Measurements from ENCODE around the gene DNAJC10.

Gene DNAJC10

DNA sequence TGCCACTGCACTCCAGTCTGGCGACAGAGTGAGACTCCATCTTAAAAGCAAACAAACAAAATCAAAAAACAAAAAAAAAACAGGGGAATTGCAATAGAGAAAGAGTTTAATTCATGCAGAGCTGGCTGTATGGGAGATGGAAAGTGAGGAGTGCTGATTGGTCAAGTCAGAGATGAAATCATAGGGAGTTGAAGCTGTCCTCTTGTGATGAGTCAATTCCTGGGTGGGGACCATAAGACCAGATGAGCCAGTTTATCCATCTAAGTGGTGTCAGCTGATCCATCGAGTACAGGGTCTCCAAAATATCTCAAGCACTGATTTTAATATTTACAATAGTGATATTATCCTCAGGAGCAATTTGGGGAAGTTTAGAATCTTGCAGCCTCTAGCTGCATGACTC is 105.1 kb downstream of the DNAJC10 start:
- no peaks in the 10 kb centered on the region for H3K4me1 Mint-ChIP-seq (ENCODE audit: low read depth)
- no peaks in the 10 kb centered on the region for H3K27me3 Mint-ChIP-seq
- H3K9me3 Mint-ChIP-seq: no peaks in the 10 kb centered on the region
- no peak overlapping the region for H3K4me3 Mint-ChIP-seq
- H3K36me3 Mint-ChIP-seq (ENCODE audit: low read depth): no peaks in the 10 kb centered on the region
- intact Hi-C loops (cut with micrococcal nuclease): no loop called here
- no peak overlapping the region for H3K27ac Mint-ChIP-seq

DNA sequence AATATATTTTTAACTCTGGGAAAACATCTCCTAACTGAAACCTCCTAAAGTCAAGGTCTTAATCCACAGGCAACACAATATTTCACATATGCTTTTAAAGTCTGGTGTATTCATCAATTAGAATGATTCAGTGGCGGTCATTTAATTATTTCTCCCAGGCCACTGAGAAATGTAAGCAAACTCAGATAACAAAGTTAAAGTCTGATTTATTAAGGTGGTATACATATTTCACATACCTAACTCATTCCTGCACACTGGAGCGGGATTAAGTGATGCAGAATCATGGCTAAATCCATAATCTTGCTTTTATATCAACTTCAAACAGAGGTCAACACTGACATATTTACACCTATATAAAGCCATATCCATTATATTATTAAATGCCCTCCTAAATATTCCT is 106.7 kb downstream of the DNAJC10 start:
- H3K27me3 Mint-ChIP-seq: no peaks in the 10 kb centered on the region
- H3K36me3 Mint-ChIP-seq (ENCODE audit: low read depth): no peaks in the 10 kb centered on the region
- no peak overlapping the region for H3K4me3 Mint-ChIP-seq
- H3K27ac Mint-ChIP-seq: no peak overlapping the region
- H3K4me1 Mint-ChIP-seq (ENCODE audit: low read depth): no peaks in the 10 kb centered on the region
- H3K9me3 Mint-ChIP-seq: no peaks in the 10 kb centered on the region
- intact Hi-C loops (cut with micrococcal nuclease): no loop called here

DNA sequence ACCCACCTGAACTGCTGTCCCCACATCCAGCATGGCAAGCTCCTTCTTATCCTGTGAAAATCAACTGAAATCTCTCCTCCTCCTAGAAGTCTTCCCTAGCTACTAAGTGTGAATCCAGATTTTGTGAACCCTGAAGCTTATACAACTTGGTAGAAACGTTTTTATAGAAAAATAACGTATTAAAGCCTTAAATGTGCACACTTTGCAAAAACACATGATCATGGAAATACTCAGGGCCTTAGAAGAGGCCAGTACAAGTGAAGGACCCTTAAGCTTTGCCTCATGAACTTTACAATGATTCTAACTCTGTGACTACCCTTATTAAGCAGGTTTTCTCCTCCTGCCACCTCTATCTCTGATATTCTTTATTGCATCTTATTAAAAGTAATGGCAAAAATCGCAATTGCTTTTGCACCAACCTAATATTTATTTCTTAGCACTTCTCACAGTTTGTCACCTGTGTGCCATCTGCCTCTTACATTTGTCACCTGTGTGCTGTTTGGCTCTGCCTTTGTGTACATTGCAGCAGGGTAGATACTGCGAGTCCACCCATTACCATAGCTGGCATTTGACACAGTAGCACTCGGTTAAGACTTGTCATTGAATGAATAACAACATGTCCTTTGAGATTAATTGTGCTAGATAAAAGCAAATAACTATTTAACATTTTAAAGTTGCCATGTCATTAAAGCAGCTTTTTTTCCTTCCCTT is 108.2 kb downstream of the DNAJC10 start:
- no peaks in the 10 kb centered on the region for H3K9me3 Mint-ChIP-seq
- intact Hi-C loops (cut with micrococcal nuclease): no loop called here
- no peak overlapping the region for H3K27ac Mint-ChIP-seq
- H3K4me3 Mint-ChIP-seq: no peak overlapping the region
- no peaks in the 10 kb centered on the region for H3K4me1 Mint-ChIP-seq (ENCODE audit: low read depth)
- H3K36me3 Mint-ChIP-seq (ENCODE audit: low read depth): no peaks in the 10 kb centered on the region
- H3K27me3 Mint-ChIP-seq: no peaks in the 10 kb centered on the region

DNA sequence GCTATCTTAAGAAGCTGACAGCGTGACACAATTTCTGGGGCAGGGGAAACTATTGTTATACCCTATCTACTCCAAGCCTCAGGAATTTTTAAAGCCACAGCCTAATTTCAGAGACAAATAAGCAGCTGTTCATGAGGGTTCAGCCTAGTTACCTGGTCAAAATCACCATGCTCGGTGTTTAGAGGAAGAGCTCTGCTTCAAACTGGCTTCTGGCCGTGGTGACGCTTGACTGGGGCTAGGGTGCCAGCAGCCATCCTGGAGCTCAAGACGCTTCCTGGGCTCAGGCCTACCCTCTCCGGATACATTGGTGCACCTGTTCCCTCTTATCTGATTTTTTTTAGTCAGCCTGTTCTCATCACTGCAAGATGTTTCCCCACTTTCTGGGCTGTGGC is 108.7 kb downstream of the DNAJC10 start:
- H3K27me3 Mint-ChIP-seq: no peaks in the 10 kb centered on the region
- no peaks in the 10 kb centered on the region for H3K36me3 Mint-ChIP-seq (ENCODE audit: low read depth)
- H3K4me3 Mint-ChIP-seq: no peak overlapping the region
- H3K9me3 Mint-ChIP-seq: no peaks in the 10 kb centered on the region
- H3K27ac Mint-ChIP-seq: no peak overlapping the region
- H3K4me1 Mint-ChIP-seq (ENCODE audit: low read depth): no peaks in the 10 kb centered on the region
- intact Hi-C loops (cut with micrococcal nuclease): no loop called here

DNA sequence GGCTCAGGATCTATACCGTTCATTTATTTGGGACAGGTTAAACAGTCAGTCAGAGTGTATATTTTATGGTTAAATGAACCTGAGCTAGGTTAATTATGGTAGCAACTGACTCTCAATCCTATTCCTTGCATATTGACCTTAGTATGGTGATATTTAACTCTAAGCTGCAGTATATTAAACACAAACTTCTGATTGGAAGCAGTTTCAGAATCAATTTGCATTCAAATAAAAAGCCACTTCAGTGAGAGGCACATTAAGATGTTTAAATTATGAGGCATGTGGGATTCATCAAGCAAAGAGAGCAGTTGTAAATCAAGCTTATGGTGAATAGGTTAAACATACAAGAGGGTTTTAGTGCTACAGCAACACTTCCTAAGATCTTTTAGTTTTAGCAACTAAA is 110.0 kb downstream of the DNAJC10 start:
- Mint-ChIP-seq H3K9me3 (no peaks in the 10 kb centered on the region), H3K4me3 (no peak overlapping the region), H3K4me1 (ENCODE audit: low read depth) (no peaks in the 10 kb centered on the region), H3K27ac (no peak overlapping the region), H3K36me3 (ENCODE audit: low read depth) (no peaks in the 10 kb centered on the region), H3K27me3 (no peaks in the 10 kb centered on the region)
- intact Hi-C loops (cut with micrococcal nuclease): no loop called here

DNA sequence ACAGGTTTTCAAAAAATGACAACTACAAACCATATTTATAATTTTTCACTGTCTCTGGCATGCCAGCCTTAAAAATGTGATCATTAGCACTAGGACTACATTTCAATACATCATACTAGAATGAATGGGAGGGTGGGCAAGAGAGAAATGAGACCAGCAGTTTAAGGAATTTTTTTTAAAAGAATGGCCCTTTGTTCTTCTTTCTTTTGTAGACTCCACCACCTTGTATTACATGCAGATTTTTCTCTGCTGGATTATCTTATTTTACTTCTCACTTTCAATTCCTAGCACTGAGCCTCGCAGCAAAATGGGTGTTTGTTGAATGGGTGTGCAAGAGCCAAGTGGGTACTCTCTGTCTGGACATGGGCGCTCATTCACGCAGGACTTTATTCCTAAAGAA is 110.4 kb downstream of the DNAJC10 start:
- intact Hi-C loops (cut with micrococcal nuclease): no loop called here
- Mint-ChIP-seq H3K36me3 (ENCODE audit: low read depth) (no peaks in the 10 kb centered on the region), H3K9me3 (no peaks in the 10 kb centered on the region), H3K27ac (no peak overlapping the region), H3K27me3 (no peaks in the 10 kb centered on the region), H3K4me1 (ENCODE audit: low read depth) (no peaks in the 10 kb centered on the region), H3K4me3 (no peak overlapping the region)

DNA sequence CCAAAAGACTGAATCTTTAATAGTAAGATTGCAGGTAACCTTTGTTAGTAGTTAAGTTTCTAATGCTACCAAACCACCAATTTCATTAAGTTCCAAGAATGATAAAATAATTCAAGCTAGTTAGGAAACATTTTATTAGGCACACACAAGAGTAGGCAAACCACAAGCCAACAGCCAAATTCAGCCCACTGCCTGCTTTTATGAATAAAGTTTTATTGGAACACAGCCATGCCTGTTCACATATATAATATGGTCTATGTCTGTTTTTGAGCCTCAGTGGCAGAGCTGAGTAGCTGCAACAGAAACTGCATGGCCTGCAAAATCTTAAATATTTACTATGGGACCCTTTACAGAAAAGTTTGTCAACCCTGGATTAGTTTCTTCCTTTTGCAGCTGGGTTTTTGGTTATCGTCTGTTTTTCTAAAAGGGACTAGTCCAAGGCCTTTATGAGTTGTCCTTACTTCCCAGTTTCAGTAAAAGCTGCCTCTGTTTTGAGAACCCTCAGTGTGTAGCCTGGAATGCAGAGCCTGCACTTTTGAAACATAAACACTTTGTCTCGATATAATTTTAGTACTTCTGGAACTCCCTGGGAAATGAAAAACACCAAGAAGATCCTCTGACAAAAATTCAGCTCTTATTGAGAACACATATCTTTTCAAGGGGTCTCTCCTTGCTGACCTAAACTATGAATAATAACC is 111.3 kb downstream of the DNAJC10 start:
- Mint-ChIP-seq H3K27me3 (no peaks in the 10 kb centered on the region), H3K9me3 (no peaks in the 10 kb centered on the region), H3K27ac (no peak overlapping the region), H3K4me3 (no peak overlapping the region), H3K36me3 (ENCODE audit: low read depth) (no peaks in the 10 kb centered on the region), H3K4me1 (ENCODE audit: low read depth) (no peaks in the 10 kb centered on the region)
- intact Hi-C loops (cut with micrococcal nuclease): no loop called here

DNA sequence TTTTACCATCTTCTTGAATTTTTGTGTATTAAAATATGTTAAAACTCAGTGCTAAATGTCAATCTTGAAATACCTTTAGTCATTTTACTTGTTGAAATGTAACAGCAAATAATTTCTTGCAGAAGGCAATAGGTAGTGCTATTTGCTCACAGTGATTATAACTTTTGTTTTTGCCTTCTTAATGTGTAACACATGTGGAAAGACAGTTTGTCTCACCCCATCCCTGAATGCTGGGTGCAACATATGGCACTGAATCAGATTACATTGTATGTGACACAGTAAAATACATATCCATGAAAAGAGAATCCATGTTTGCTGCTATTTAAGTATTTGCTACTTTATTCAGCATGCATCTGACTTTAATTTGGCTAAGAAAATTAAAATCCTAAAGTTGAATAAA is 115.0 kb downstream of the DNAJC10 start:
- H3K4me1 Mint-ChIP-seq (ENCODE audit: low read depth): no peaks in the 10 kb centered on the region
- H3K27ac Mint-ChIP-seq: no peak overlapping the region
- intact Hi-C loops (cut with micrococcal nuclease): no loop called here
- H3K4me3 Mint-ChIP-seq: no peak overlapping the region
- H3K9me3 Mint-ChIP-seq: no peaks in the 10 kb centered on the region
- H3K27me3 Mint-ChIP-seq: no peaks in the 10 kb centered on the region
- H3K36me3 Mint-ChIP-seq (ENCODE audit: low read depth): no peaks in the 10 kb centered on the region

DNA sequence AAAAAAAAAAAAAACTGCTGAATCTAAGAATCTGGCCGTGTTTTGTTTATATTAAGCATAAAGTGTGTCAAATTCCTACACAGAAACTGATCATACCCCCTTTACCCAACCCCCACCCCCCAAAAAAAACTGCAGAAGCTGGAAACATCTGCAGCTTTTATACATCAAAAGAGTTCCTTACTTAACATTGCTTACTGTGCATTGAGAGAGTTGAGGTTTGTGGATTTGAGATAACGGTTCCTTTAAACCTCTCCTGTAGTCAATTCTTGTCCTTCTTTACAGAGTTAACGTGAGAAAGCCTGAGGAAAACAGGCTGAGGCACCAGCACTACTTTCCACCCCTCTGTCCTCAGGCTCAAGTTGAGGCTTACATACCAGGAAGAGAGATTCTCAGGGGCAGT is 115.9 kb downstream of the DNAJC10 start:
- Mint-ChIP-seq H3K36me3 (ENCODE audit: low read depth) (no peaks in the 10 kb centered on the region), H3K27ac (no peak overlapping the region), H3K4me1 (ENCODE audit: low read depth) (no peaks in the 10 kb centered on the region), H3K27me3 (no peaks in the 10 kb centered on the region), H3K9me3 (no peaks in the 10 kb centered on the region), H3K4me3 (no peak overlapping the region)
- intact Hi-C loops (cut with micrococcal nuclease): no loop called here

DNA sequence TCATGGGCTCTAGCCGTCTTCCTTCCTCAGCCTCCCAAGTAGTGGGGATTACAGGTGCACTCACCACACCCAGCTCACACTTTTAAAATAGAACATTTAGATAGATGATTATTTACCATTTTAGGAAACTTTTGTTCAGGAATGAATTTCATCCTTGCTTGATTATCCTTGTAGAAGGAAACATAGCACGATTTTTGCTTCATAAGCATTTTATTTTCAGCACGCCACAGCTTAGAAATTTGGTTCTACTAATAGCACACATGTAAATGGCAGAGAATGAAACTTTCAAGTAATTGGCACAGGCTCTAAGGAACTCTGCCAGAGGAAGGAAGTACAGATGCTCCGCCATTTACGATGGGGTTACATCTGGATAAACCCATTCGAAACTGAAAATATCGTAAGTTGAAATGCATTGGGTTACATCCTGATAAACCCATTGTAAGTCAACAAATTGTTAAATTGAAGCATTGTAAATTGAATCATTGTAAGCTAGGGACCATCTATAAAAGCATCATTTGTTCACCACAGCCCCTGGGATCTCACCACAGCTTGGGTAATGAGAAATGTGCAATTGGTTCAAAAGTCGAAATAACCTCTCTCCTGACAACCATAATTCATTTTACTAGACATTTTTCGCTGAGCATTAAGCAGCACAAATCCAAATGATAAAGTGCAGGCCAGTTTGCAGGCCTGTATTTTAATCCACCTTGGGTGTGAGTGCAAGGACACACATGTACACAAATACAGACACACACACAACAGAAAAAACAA is 117.2 kb downstream of the DNAJC10 start:
- intact Hi-C loops (cut with micrococcal nuclease): no loop called here
- H3K36me3 Mint-ChIP-seq (ENCODE audit: low read depth): no peaks in the 10 kb centered on the region
- no peaks in the 10 kb centered on the region for H3K9me3 Mint-ChIP-seq
- no peak overlapping the region for H3K27ac Mint-ChIP-seq
- H3K4me3 Mint-ChIP-seq: no peak overlapping the region
- H3K27me3 Mint-ChIP-seq: peaks cover 2% of the 10 kb centered on the region
- H3K4me1 Mint-ChIP-seq (ENCODE audit: low read depth): no peaks in the 10 kb centered on the region

DNA sequence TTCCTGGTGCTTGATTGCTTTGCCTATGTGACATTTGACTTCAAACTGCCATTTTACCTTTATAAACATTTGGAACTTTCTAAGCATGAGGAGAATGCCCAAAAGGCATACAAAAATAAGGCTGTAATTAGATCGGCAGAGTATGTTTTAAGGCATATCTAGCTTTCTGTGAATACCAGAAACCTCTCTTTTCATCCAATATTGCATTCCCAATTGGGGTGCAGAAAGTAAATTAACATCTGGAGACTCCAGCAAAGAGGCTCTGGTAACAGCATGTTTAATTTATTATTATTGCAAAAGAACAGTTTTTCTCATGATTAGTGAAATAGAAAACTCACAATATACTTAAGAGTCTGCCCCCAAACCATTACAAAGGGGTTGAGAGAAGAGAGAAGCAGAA is 118.2 kb downstream of the DNAJC10 start:
- Mint-ChIP-seq H3K4me3 (no peak overlapping the region), H3K27ac (no peak overlapping the region), H3K36me3 (ENCODE audit: low read depth) (no peaks in the 10 kb centered on the region), H3K9me3 (no peaks in the 10 kb centered on the region), H3K4me1 (ENCODE audit: low read depth) (no peaks in the 10 kb centered on the region), H3K27me3 (peaks cover 2% of the 10 kb centered on the region)
- intact Hi-C loops (cut with micrococcal nuclease): no loop called here

DNA sequence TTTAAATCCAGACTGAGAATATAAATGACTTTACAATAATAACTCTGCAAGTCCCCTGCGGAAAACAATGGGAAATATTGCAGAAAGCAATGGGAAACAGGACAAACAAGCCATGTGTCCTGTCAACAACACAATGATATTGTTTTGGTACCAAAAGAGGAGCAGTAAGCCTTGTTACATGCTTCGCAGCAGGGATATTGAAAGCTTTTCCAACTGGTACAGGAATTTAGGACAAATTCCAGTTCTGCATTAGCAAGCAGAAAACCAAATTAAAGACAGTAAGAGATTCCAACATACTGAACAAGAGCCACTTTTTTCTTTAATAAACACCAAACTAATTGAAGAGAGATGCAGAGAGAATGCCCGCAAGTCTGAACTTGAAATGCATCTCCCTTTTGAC is 120.4 kb downstream of the DNAJC10 start:
- no peaks in the 10 kb centered on the region for H3K4me1 Mint-ChIP-seq (ENCODE audit: low read depth)

More for the DNA sequence above, 120.4 kb downstream of the DNAJC10 start:
- H3K27me3 Mint-ChIP-seq: peaks cover 2% of the 10 kb centered on the region
- intact Hi-C loops (cut with micrococcal nuclease): no loop called here
- H3K4me3 Mint-ChIP-seq: no peak overlapping the region
- no peak overlapping the region for H3K27ac Mint-ChIP-seq
- no peaks in the 10 kb centered on the region for H3K36me3 Mint-ChIP-seq (ENCODE audit: low read depth)
- no peaks in the 10 kb centered on the region for H3K9me3 Mint-ChIP-seq

Measured in dendritic cell treated with granulocyte-macrophage colony-stimulating factor and Interleukin-4, amounts not matched to agents 40 ng/mL and 50 ng/mL, for 4 days (primary cell).